Suppressor macrophage (primary cell): Measurements from ENCODE around the gene ZFP64.
"Not testable (repeated sequence)": the region's sequence is repeated elsewhere in the genome, so short reads cannot be mapped to it uniquely, and the experiment has no call there.

Source experiments
- DNase-seq, 4 experiments: peaks; one replicate each; pipeline ENCODE4 v3.0.0-alpha.2; 2020 to 2022

Gene ZFP64

GRCh38 chr20:52201395-52201794, 9.8 kb upstream of the ZFP64 start:
- DNase-seq: no peak

DNA sequence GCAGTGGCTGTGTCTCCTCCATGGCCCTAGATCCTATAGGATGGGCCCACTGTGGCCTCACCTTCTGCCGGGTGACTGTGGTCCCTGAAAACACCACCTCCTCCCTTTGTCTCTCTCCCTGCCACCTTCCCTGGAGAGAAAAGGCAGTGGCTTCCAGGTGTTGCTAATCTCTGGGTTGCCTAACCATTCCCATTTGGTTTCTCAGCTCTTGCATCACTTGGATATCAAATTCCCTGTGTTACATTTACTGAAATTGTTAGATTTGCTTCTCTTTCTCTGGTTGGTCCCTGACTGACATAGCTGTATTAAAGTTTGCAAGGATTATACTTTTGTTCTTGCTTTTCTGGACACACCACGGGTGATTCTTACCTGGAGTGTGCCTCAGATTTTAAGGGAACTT, 9.3 kb upstream of the ZFP64 start:
- no peak for DNase-seq

DNA sequence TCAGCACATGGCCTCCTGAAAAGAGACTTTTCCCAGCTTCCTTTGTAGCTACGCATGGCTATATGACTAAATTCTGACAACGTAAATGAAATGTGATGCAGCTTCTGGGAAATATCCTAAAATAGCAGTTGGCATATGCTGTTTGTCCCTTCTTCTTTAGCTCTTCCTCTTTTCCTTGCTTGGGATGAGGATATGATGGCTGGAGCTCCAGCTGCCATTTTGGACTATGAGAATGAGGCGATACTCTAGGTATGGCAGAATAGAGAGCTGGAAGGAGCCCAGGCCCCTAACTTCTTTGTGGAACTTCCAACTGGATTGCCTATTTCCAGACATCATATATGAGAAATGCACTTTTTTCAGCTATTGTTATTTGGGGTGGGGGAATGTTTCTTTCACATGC, 5.3 kb upstream of the ZFP64 start:
- no peak for DNase-seq

DNA sequence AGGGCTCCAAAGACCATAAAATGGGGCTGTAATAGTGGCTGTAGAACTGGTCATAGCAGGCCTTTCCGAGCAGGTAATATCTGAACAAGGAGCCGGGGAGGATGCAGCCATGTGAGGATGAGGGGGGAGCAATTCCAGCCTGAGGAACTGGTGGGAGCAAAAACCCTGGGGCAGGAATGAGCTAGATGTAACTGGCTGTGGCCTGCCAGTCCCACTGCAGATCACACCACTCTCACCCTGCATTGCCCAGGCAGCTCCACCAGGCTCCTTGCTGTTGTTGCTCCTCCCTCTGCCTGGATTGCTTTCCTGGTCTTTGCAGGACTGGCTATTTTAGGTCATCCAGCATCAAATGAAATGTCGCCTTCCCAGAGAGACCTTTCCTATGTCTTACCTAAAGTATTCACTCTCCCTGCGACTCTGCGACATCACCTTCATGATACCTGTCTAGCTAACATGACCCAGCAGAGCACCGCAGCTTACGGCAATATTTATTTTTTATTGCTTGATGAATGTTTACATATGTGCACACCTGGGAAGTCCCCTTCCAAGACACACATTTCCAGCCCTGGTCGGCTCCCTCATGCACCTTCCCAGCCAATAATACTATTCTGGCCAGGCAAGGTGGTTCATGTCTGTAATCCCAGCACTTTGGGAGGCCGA, 2.4 kb upstream of the ZFP64 start:
- no peak for DNase-seq

DNA sequence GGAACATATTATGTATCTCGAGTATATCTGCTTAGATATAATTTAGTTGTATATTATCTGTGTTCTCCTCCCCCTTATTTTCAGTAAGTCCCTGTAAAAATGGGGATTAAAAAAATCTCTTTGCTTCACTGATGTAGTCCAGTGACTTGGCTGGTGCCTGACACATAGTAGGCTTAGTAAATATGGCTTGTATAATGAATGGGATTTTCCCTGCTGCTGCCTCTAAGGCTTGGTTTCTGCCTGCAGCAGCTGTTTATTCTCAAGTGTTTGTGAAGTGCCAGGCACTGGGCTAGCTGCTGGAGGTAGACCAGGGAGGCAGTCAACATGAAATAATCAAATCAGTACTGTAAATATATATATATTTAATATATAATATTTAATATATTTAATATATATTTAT, 1.6 kb upstream of the ZFP64 start:
- DNase-seq: no peak

- not testable (repeated sequence) for DNase-seq
Measured at GRCh38 chr20:52192719-52193007, 1.1 kb upstream of the ZFP64 start.

GRCh38 chr20:52191916-52192718, 538 bp upstream of the ZFP64 start:
- peak; percentile 39 to 64 (median 53) for DNase-seq

DNA sequence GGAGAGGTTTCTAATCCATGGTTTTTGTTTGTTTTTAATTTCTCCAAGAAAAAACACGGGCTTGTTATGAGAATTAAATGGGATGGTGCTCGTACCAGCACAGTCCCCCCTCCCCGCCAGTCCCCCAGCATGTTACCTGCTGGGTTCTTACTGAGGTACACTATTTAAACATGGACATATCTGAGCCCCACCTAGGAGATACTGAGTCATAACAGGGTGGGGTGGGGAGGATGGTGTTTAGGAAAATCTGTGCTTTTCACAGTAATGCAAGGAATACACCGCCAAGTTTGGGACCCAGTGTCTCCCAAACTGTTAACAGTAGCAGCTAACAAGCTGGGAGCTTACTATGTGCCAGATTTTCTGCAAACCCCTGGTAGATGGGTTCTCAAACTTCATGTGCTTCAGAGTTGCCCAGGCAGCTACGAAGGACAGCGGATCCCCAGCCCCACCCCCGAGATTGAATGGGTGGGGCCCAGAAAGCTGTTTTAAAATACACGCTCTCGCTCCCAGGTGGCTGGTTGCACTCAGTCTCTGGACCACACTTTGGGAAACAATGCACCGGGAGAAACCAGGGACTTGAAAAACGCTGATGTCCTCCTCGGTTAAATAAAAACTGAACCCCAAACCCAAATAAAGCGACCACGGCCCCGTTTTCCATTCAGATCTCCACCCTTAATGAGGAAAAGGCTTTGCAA, 995 bp downstream of the ZFP64 start:
- DNase-seq: peak; percentile 13 to 50 (median 37)

DNA sequence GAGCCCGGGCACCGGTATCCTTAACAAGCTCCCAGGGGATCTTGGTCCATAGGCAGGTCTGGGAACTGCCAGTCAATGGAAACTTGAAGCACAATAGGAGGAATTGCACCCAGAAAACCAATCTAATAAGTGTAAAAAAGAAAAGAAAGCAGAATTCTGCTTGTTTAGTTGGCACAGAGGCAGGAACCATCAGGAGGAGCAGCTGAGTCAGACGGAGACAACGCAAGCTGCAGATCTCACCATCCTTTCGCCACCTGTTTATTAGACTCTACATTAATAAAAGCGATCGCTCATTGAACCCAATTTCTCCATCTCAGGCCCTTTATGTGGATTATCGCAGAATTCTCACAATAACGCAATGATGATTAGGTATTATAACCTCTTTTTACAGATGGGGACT, 9.8 kb downstream of the ZFP64 start:
- DNase-seq: no peak

DNA sequence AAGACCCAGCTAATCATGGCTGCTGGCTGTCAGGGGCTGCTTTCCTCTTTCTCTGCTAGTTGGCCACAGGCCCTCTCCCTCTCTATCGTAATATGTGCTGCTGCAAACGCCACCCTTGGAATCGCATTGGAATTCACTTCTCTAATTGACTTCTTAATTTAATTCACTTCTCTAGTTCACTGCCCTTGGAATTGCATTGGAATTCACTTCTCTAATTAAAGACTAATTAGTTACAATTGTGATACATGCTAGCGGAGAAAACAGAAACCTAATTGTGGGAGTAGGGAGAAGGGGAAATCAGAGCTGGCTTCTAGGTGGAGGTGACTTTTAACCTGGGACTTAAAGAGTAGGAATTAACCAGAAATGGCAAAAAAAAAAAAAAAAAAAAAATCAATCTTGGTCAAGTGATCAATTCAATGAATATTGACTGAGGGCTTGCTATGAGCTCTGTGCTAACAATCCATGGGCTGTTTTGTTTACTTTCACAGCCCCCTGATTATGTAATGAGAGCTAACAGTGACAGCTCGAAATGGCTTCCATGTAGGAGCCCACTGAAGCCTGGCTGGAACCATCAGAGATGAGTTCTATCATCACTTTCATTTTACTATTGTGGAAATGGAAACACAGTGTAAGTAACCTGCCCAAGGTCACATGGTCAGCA, 11.3 kb downstream of the ZFP64 start:
- no peak for DNase-seq

- DNase-seq: no peak
Measured at GRCh38 chr20:52179331-52180179, 12.0 kb downstream of the ZFP64 start.

GRCh38 chr20:52178691-52179090, 12.9 kb downstream of the ZFP64 start:
- no peak for DNase-seq

DNA sequence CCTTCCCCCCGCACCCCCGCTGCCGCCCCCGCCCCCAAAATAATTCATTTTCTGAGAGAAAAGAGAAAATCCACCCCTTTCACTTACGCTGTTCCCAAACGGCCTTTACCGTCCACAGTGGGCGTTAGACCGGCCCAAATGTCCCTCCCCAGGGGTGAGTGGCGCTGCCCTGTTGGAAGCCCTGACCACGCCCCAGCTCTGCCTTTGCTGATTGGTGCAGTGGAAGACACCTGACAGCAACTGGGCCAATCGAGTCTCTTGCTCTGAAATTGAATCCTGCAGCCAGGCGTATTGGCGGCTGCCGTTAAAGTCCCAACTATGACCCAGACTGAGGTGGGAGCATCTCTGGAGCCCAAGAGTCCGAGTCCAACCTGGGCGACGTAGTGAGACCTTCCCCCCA, 15.7 kb downstream of the ZFP64 start:
- DNase-seq: no peak

GRCh38 chr20:52172392-52173047, 19.1 kb downstream of the ZFP64 start:
- DNase-seq: peak in 3 of 4 experiments; percentile 6 to 12 (median 11)

GRCh38 chr20:52171025-52171424, 20.6 kb downstream of the ZFP64 start:
- no peak for DNase-seq

DNA sequence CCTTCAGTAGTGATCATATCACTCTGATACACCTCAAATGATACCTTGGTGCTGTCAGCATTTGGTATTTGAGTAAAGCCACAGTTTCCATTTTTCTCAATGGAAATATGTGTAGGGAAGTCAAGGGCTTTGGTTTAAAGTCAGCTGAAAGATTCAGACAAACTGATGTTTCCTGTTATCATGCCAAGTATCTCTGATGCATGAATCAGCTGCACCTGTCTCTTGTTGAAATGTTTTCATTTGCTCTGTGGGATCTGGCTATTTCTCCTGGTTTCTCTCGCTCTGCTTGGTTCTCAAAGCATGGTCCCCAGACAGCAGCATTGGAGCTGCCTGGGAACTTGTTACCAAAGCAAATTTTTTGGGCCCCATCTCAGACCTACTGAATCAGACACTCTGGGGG, 23.5 kb downstream of the ZFP64 start:
- no peak for DNase-seq

DNA sequence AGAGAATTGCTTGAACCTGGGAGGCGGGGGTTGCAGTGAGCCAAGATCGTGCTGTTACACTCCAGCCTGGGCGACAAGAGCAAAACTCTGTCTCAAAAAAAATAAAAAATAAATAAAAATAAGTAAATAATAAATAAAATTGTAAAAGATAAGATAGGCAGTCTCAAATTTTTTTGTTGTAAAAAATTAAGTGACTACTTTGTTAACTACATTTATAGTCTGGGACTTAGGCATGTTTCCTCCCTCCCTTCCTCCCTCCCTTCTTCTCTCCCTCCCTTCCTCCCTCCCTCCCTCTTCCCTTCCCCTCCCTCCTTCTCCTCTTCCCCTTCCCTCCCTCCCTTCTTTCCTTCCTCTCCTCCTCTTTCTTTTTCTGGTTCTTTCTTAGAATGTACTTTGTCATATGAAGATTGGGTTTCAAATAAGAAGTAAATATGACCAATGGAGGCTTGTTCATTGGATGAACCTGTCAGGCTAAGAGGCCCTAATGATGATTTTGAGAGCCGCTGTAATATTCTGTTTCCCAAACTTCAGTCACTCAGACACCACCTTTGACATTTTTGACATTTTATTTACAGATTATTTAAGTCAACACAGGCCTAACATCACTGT, 24.2 kb downstream of the ZFP64 start:
- DNase-seq: no peak

- DNase-seq: no peak
Measured at GRCh38 chr20:52166150-52166549, 25.4 kb downstream of the ZFP64 start.

DNA sequence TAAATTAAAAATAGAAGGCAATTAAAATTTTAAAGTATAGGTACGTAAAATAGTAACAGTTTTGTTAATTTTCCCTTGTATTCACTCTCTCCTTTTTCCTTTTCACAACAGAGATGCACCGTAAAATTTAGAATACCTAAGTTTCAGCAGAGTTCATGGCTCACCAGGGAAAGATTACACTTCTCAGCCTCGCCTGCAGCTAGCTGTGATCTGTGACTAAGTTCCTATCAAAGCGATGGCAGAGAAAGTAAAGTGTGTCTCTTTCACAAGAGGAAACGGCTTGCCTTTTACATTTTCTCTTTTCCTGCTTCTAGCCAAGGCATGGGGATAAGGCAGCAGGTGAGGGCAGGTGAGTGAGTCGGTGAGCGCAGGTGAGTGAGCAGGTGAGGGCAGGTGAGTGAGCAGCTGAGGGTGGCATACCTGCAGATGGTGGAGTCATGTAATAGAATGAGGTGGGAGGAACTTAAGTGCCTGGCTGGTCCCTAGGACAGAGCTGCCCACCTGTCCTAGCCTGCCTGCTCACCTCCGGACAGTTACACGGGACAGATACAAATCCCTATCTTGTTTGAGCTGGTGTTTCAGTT, 30.9 kb downstream of the ZFP64 start:
- no peak for DNase-seq

DNA sequence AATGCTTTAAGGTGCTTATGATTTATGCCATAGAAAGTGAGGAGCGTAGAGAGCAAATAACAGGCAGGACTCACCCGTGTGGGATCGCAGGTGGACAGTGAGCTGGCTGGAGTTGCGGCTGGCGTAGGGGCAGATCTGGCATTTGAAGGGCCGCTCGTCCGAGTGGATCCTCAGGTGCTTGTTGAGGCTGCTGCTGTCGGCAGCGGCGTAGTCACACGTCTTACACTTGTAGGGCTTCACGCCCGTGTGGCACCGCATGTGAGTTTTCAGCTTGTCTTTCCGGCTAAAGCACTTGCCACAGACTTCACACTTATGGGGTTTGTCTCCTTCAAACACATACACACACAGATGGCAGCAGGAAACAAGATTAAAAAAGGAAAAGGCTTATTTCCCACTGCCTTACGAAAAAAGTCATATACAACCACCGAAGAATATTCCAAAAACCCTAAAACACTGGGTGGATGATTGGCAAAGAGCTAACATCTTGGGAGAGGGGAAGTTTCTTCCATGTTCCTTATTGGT, 31.5 kb downstream of the ZFP64 start:
- DNase-seq: no peak

GRCh38 chr20:52154575-52154974, 37.0 kb downstream of the ZFP64 start:
- no peak for DNase-seq
